Astrocyte of the spinal cord (primary cell): ENCODE results near the gene TTLL11.
A peak's percentile ranks its signal among the peaks of the same experiment; 100 is the strongest.

Experiments used
- DNase-seq: peaks from one replicate; pipeline ENCODE4 v3.0.0; 2011; ENCODE audit warnings: low read depth, low spot score
- H3K4me3 ChIP-seq: 2 replicates; pipeline ENCODE4 v1.5.1; 2011; ENCODE audit warnings: low read depth, mild to moderate bottlenecking, low read length, moderate library complexity
- in situ Hi-C: cut with HindIII; loops from 2 replicates; pipeline ENCODE4 v1.10.0; 2017; ENCODE audit warnings: low sequenced_read_pairs
- TF ChIP-seq, protein P1 (sequence below): IDR thresholded peaks from 2 replicates; pipeline ENCODE4 v1.5.1; 2012; ENCODE audit warnings: low read depth, mild to moderate bottlenecking, low read length, inconsistent platforms

Gene TTLL11

DNA sequence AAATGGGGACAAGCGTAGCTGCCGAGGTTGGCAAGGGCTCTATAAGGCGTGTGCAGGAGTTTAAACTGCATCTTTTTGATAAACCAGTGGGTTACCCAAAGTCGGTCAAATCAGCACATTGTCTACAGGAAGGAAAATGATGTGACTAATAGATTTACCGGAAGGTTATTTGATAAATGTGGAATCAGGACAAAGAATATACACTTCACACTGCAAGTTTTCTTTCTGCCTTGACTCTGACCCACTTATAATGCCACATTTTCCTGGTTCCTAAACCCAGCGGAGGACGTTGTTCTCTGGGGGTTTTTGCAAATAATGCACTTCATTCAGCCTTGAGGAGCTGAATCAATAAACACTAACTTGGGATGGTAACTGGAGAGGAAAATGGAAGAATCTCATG is 76.8 kb downstream of the TTLL11 start:
- in situ Hi-C loops = no loop called here
- DNase-seq = no peak
- no peak overlapping the region for H3K4me3 ChIP-seq
- TF ChIP-seq, protein P1, sequence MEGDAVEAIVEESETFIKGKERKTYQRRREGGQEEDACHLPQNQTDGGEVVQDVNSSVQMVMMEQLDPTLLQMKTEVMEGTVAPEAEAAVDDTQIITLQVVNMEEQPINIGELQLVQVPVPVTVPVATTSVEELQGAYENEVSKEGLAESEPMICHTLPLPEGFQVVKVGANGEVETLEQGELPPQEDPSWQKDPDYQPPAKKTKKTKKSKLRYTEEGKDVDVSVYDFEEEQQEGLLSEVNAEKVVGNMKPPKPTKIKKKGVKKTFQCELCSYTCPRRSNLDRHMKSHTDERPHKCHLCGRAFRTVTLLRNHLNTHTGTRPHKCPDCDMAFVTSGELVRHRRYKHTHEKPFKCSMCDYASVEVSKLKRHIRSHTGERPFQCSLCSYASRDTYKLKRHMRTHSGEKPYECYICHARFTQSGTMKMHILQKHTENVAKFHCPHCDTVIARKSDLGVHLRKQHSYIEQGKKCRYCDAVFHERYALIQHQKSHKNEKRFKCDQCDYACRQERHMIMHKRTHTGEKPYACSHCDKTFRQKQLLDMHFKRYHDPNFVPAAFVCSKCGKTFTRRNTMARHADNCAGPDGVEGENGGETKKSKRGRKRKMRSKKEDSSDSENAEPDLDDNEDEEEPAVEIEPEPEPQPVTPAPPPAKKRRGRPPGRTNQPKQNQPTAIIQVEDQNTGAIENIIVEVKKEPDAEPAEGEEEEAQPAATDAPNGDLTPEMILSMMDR = no peak

DNA sequence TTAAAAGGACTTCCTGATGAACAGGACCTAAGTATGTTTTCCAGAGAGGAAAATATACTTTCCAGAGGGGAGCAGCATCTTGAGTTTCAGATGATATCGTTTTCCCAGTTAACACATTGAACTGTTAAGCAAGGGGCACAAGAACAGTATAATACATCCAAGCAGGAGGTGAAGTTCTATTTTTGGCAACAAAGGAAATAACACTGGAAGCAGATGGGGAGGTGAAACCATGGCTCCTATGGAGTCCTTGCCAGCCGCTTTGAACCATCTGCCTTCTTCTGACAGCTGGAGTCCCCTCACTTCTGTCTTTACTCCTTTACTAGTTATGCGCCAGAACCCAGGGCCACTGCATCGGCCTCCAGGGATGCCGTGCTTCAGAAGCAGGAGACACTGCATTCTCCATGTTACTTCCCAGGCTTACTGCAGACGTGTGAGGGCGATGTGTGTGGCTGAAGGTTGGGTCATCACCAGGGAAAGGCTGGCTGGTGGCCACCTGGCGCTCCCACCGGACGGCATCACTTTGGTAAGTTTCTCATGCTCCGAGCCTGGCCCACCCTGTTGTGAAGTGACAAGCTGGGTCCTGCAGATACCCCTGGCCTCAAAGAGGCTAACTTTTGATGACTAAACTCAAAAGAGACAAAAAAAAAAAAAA is 77.8 kb downstream of the TTLL11 start:
- DNase-seq = no peak
- in situ Hi-C loops = no loop called here
- TF ChIP-seq, protein P1 = no peak
- H3K4me3 ChIP-seq = no peak overlapping the region

DNA sequence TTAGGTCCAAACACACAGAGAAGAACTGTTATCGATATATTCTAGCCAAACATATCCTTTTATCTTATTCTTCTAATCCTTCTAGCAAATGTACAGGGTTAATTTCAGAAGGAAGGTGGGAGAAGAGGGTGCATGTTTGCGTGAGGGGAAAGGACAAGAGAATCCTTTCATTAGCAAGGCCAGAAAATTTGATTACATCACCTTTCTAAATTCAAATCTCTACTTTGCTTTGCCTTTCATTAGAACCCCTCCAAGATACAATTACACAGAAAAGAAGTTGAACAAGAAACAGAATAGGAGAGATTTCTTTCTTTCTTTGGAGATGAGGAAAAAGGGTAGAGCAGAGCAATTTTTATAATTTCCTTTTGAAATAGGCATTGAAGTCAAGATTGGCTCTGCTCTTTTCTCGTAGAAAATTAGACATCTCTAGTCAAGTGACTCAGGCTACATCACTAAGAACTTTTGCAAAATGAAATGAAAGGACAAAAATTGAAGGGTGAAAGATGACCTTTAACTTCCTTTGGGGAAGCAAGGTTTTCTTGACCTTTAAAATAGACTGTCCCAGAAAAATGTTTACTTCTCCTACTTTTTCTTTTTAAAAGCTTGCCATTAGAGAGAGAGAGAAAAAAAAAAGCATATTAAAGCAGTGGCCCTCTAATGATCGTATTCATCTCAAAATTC is 81.2 kb downstream of the TTLL11 start:
- in situ Hi-C loops = no loop called here
- TF ChIP-seq, protein P1 = no peak
- H3K4me3 ChIP-seq = no peak overlapping the region
- DNase-seq = no peak

DNA sequence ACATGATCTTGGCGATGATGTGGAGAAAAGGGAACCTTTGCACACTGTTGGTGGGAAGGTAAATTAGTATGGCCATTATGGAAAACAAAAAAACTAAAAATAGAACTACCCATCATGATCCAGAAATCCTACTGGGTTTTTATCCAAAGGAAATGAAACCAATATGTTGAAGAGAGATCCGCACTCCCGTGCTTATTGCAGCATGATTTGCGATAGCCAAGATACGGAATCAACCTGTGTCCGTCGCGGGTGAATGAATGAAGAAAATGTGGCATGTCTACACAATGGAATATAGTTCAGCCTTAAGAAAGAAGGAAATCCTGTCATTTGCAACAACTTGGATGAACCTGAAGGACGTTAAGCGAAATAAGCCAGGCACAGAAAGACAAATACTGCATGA is 84.5 kb downstream of the TTLL11 start:
- DNase-seq = no peak
- TF ChIP-seq, protein P1 = no peak
- in situ Hi-C loops = no loop called here
- H3K4me3 ChIP-seq = no peak overlapping the region

DNA sequence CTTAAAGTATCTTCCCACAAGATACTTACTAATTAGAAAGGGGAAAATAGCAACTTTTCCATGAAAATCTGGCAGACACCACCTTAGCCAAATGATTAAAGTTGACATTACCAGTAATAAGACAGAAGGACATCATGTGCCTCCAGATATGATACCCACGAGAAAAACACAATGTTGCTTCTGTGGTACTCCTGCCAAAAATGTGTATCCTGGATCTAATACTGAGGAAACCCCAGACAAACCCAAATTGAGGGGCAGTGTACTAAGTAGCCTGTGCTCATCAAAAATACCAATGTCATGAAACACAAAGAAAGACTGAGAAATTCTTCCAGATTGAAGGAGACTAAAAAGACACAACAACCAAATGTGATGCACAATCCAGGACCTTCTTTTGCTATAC is 85.3 kb downstream of the TTLL11 start:
- TF ChIP-seq, protein P1 = no peak
- no peak for DNase-seq
- in situ Hi-C loops = no loop called here
- no peak overlapping the region for H3K4me3 ChIP-seq

DNA sequence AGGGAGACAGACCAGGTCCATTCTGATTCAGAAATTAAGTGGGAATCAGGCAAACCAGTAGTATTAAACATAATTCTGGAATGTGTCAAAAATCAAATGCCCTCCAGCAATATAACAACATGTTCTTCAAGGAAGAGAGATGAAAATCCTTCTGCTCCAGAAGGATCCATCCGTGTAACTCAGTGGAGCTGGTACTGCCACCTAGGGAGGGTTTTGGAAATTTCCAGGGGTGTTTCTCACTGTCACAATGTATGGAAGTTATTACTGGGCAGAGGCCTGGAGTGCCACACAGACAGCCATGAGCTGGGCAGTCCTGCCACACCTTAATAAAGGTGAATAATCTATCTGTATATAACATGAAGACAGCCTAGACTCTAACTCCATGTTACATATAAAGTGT is 87.5 kb downstream of the TTLL11 start:
- peak; percentile 26 for DNase-seq
- in situ Hi-C loops = no loop called here

More for the DNA sequence above, 87.5 kb downstream of the TTLL11 start:
- TF ChIP-seq, protein P1 = peak; percentile 69
- no peak overlapping the region for H3K4me3 ChIP-seq
